ENCODE results near the gene CHST15. TPM values are rescaled to one million over a fixed set of nuclear protein-coding genes. Genes with fewer than 3 reads are reported as not detected.

The CHST15 gene
- total RNA-seq, 1 donor from 2014 or later: 11.1 TPM

DNA sequence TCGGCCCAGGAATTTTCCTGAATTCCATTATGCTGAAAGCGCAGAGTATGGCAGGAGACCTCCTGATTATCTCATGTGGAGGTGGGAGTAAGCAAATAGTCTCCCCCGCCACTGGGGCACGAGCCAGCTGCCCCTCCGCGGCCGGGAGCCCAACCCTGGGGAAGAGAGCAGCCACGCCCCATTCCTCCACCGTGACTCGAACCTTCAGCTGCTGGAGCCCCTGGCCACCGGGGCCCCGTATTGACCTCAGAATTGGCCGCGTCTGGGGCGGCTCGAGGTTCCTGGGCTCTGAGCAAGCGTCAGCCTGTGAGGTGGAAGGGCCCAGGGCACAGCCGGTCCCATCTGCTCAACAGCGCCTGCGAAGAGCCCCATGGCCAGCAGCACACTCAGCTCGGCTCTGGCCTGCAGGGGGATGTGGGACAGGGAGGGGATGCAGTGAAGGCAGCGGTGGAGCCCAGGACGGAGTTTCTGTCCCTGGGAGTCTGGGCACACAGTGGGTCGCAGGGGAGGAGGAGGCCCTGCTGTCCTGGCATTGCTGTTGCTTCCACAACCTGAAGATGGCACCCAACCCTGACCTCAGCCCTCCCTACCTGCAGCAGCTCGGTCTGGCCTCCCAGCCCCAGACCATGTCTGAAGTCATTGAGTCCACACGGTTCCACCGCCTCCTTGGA, 97.8 kb downstream of the CHST15 start:
- H3K36me3 ChIP-seq (ENCODE audit: control insufficient read depth, insufficient read depth, low read length): no peaks in the 10 kb centered on the region
- peak; percentile 71 for DNase-seq (ENCODE audit: low read depth)
- FAIRE-seq: no peak
- TF ChIP-seq, protein P1, sequence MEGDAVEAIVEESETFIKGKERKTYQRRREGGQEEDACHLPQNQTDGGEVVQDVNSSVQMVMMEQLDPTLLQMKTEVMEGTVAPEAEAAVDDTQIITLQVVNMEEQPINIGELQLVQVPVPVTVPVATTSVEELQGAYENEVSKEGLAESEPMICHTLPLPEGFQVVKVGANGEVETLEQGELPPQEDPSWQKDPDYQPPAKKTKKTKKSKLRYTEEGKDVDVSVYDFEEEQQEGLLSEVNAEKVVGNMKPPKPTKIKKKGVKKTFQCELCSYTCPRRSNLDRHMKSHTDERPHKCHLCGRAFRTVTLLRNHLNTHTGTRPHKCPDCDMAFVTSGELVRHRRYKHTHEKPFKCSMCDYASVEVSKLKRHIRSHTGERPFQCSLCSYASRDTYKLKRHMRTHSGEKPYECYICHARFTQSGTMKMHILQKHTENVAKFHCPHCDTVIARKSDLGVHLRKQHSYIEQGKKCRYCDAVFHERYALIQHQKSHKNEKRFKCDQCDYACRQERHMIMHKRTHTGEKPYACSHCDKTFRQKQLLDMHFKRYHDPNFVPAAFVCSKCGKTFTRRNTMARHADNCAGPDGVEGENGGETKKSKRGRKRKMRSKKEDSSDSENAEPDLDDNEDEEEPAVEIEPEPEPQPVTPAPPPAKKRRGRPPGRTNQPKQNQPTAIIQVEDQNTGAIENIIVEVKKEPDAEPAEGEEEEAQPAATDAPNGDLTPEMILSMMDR (IDR thresholded peaks at IDR 0.05; ENCODE audit: insufficient read depth, low read length, severe bottlenecking): peak; percentile 82
- H3K4me3 ChIP-seq (ENCODE audit: low read depth, low read length): peak overlapping the region; percentile 21
- peaks cover 9% of the 10 kb centered on the region for H3K27me3 ChIP-seq (ENCODE audit: control insufficient read depth, insufficient read depth, low read length)

DNA sequence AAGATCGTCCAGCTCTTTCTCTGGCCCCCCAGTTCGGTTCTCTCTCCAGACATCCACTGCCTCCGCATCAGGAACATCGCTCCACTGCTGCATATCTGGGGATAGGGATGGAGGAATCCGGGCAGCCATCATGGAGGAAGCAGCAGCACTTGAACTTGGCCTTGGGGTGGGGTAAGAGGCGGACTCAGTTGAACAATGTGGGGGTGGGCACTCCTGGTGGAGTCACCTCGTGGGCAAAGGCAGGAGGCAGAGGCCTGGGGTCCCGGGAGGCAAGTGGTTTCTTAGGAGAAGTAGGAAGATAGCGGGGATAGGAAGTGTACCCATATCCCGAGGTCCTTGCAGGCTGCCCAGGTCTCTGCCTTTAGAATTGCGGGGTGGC, 98.3 kb downstream of the CHST15 start:
- TF ChIP-seq, protein P1 (IDR thresholded peaks at IDR 0.05; ENCODE audit: insufficient read depth, low read length, severe bottlenecking): no peak
- peaks cover 9% of the 10 kb centered on the region for H3K27me3 ChIP-seq (ENCODE audit: control insufficient read depth, insufficient read depth, low read length)

DNA sequence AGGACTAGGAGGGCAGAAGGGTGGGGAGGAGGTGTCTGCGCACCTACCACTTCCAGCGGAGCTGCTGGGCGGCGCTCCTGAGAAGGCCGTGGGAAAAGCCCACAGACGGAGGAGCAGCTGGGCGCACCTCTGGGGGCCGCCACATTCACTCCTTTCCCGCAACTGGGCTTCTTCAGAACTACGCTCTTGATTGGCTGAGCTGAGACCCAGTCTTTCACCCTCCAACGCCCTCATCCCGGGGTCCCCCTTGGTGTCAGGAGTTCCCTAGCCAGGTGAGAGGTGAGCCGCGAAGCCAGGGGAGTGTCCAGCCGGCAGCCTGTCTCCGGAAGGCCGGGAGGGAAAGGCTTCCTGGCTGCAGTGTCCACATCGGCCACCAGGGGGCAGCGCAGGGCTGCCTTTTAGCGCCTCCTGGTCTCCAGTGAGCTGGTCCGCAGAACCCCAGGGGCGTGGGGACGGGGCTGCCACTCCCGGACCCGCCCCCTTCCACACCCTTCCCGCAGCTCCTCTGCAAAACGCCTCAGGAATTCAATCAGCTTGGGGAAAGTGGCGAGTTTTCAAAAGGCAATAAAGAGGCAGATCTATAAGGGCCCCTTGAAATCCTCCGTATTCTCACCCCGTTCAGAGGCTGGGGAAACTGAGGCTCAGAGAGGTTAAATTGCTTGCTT, 98.8 kb downstream of the CHST15 start:
- no peaks in the 10 kb centered on the region for H3K36me3 ChIP-seq (ENCODE audit: control insufficient read depth, insufficient read depth, low read length)
- peaks cover 9% of the 10 kb centered on the region for H3K27me3 ChIP-seq (ENCODE audit: control insufficient read depth, insufficient read depth, low read length)
- TF ChIP-seq, protein P1 (IDR thresholded peaks at IDR 0.05; ENCODE audit: insufficient read depth, low read length, severe bottlenecking): peak; percentile 97
- H3K4me3 ChIP-seq (ENCODE audit: low read depth, low read length): peak overlapping the region; percentile 21
- FAIRE-seq: no peak
- peak; percentile 83 for DNase-seq (ENCODE audit: low read depth)

More for the DNA sequence above, 98.3 kb downstream of the CHST15 start:
- DNase-seq (ENCODE audit: low read depth) (no peak), FAIRE-seq (no peak)
- Histone ChIP-seq H3K36me3 (ENCODE audit: control insufficient read depth, insufficient read depth, low read length) (no peaks in the 10 kb centered on the region), H3K4me3 (ENCODE audit: low read depth, low read length) (peak overlapping the region; percentile 21)

DNA sequence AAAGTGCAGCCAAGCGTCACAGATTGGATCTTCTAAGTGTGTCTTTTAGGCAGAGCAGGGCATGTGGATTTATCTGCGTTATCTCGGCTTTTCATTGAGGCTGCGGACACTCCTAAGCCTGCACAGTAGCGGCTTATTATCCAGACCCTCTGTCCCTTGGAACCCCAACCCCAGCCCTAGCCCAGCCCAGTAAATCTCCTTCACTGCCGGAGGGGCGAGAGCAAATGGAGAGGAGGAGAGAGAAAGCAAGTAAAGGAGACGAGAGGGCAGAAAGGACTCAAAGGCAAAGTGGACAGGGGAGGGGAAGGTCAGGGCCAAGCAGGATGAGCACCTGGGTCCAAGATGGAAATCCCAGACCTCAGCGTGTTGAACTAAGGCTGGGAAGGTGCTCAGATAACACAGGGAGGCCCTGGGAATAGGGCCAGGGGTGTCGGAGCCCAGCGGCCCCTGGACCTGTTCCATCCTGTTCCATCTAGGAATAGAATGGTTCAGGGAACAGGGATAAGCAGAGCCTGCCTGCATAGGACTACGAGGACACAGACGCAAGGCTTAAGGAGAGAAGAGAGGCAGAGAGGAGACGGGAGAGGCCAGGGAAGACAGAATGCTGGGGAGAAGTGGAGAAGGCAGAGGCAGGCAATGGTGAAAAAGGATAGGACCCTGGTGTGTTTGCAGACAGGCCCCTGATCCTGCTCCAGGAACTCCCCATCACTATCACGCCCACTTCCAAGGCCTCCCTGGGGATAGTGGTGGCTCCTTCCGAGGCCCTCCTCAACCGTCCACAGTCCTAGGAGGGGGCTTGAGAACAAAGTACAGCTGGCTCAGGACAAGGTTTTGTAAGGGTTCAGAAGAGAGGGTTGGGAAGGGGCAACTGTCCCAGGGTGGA, 99.6 kb downstream of the CHST15 start:
- H3K4me3 ChIP-seq (ENCODE audit: low read depth, low read length): no peak overlapping the region

More for the DNA sequence above, 99.6 kb downstream of the CHST15 start:
- Histone ChIP-seq H3K27me3 (ENCODE audit: control insufficient read depth, insufficient read depth, low read length) (peaks cover 9% of the 10 kb centered on the region), H3K36me3 (ENCODE audit: control insufficient read depth, insufficient read depth, low read length) (no peaks in the 10 kb centered on the region)
- TF ChIP-seq, protein P1 (IDR thresholded peaks at IDR 0.05; ENCODE audit: insufficient read depth, low read length, severe bottlenecking): no peak
- DNase-seq (ENCODE audit: low read depth): no peak
- no peak for FAIRE-seq
